Karpas-422 (cell line): Measurements from ENCODE around the gene GALE. TPM values are rescaled to one million over a fixed set of nuclear protein-coding genes. Genes with fewer than 3 reads are reported as not detected.
"Not testable (repeated sequence)": the region's sequence is repeated elsewhere in the genome, so short reads cannot be mapped to it uniquely, and the experiment has no call there.

Experiments
- DNase-seq: peaks from one replicate; pipeline ENCODE4 v3.0.0-alpha.2; 2015
- H2AFZ ChIP-seq: fragments of 200-600 bp; sonication (generic); 2 replicates; pipeline ENCODE4 v1.6.1; 2014; ENCODE audit warnings: antibody characterized with exemption, low read length, mixed read lengths
- H3K27ac ChIP-seq: fragments of 200-600 bp; sonication (generic); 2 replicates; pipeline ENCODE4 v1.5.1; 2014; ENCODE audit warnings: mild to moderate bottlenecking, low read length, moderate library complexity
- H3K27me3 ChIP-seq: fragments of 200-600 bp; sonication (generic); 2 replicates; pipeline ENCODE4 v1.6.1; 2014; ENCODE audit warnings: low read length, mixed read lengths
- H3K36me3 ChIP-seq: fragments of 200-600 bp; sonication (generic); 2 replicates; pipeline ENCODE4 v1.6.1; 2014; ENCODE audit warnings: low read length, mixed read lengths; ENCODE audit not compliant: insufficient read depth
- H3K4me1 ChIP-seq: fragments of 200-600 bp; sonication (generic); 2 replicates; pipeline ENCODE4 v1.6.1; 2014; ENCODE audit warnings: mild to moderate bottlenecking, low read length, mixed read lengths
- H3K4me2 ChIP-seq: fragments of 200-600 bp; sonication (generic); 2 replicates; pipeline ENCODE4 v1.6.1; 2014; ENCODE audit warnings: low read length, low read depth, mild to moderate bottlenecking; ENCODE audit not compliant: poor library complexity, severe bottlenecking
- H3K4me3 ChIP-seq: fragments of 200-600 bp; sonication (generic); 2 replicates; pipeline ENCODE4 v1.5.1; 2014; ENCODE audit warnings: mild to moderate bottlenecking, antibody characterized with exemption, low read length, mixed read lengths
- H3K79me2 ChIP-seq: fragments of 200-600 bp; sonication (generic); 2 replicates; pipeline ENCODE4 v1.6.1; 2014; ENCODE audit warnings: mild to moderate bottlenecking, low read length, mixed read lengths
- H3K9ac ChIP-seq: fragments of 200-600 bp; sonication (generic); 2 replicates; pipeline ENCODE4 v1.6.0; 2014; ENCODE audit warnings: low read length
- H3K9me2 ChIP-seq: fragments of 200-600 bp; sonication (generic), shearing (Covaris generic); replicated peaks from 2 replicates; pipeline ENCODE4 v1.6.0; 2014; ENCODE audit warnings: mild to moderate bottlenecking, low read length, moderate library complexity; ENCODE audit not compliant: insufficient read depth
- H3K9me3 ChIP-seq: fragments of 300-700, 200-600 bp; sonication (generic); 2 replicates; pipeline ENCODE4 v1.6.1; 2014; ENCODE audit warnings: low read length, mixed read lengths
- H4K20me1 ChIP-seq: fragments of 200-600 bp; sonication (generic); 2 replicates; pipeline ENCODE4 v1.6.1; 2014; ENCODE audit warnings: mild to moderate bottlenecking, antibody characterized with exemption, low read length, low read depth; ENCODE audit not compliant: insufficient read depth
- total RNA-seq: library from RNA; depleted of rRNA; stranded (reverse); fragments of >200 nt; shearing (Covaris generic); gene quantifications from 2 replicates; pipeline ENCODE4 v1.2.3, GENCODE V29; 2014; ENCODE audit warnings: low replicate concordance

GALE gene
- total RNA-seq, 1 experiment from 2014 or later: 39.7 TPM

DNA sequence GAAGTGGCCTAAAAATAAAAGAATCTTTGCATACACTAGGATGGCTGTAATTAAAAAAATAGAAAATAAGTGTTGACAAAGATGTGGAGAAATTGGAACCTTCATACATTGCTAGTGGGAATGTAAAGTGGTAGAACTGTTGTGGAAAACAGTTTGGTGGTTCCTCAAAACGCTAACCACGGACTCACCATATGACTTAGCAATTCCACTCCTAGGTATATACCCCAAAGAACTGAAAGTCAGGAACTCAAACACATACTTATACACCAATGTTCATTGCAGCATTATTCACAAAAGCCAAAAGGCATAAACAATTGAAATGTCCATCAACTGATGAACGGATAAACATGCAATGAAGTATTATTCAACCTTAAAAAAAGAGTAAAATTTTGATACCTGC, 35.5 kb upstream of the GALE start:
- Histone ChIP-seq H4K20me1 (no peaks in the 10 kb centered on the region), H3K9me3 (no peaks in the 10 kb centered on the region), H3K9me2 (no peaks in the 10 kb centered on the region), H3K9ac (no peak overlapping the region), H3K4me3 (no peak overlapping the region), H3K4me2 (no peak overlapping the region), H3K4me1 (peaks cover 18% of the 10 kb centered on the region), H3K36me3 (no peaks in the 10 kb centered on the region), H3K79me2 (no peaks in the 10 kb centered on the region), H2AFZ (no peak overlapping the region), H3K27me3 (no peaks in the 10 kb centered on the region), H3K27ac (no peak overlapping the region)
- no peak for DNase-seq

DNA sequence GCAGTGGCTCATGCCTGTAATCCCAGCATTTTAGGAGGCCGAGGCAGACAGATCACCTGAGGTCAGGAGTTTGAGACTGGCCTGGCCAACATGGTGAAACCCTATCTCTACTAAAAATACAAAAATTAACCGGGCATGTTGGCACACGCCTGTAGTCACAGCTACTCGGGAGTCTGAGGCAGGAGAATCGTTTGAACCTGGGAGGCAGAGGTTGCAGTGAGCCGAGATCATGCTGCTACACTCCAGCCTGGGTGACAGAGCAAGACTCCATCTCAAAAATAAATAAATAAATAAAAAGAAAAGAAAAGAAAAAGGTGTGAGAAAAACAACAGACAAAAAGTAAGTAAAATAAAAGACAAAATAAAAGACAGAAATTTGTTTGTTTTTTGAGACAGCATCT, 33.6 kb upstream of the GALE start:
- not testable (repeated sequence) for H4K20me1 ChIP-seq, H3K36me3 ChIP-seq, H3K9ac ChIP-seq, H3K4me2 ChIP-seq, H3K9me2 ChIP-seq, H3K79me2 ChIP-seq, DNase-seq, H3K27me3 ChIP-seq, H3K9me3 ChIP-seq, H3K4me3 ChIP-seq, H2AFZ ChIP-seq, H3K27ac ChIP-seq
- peaks cover 28% of the 10 kb centered on the region for H3K4me1 ChIP-seq

DNA sequence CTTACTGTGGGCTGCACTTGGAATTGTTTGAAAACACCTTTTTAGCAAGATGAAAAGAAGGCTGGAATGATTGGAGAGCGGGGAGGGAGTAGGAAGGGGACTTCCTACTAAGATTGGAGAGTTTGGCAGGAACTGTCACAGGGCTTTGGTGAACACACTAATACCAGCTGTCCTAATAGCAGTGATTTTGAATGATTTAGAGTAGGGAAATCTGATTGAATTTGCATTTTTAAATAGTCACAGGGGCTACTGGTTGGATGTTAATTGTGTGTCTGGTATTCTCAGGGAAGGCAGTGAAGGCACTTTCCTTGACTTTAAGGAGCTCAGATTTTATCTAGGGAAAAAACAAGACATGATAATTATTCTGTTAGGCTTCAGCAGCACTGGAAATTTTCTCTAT, 27.2 kb upstream of the GALE start:
- H3K4me3 ChIP-seq: no peak overlapping the region
- no peaks in the 10 kb centered on the region for H4K20me1 ChIP-seq
- no peaks in the 10 kb centered on the region for H3K9me3 ChIP-seq
- no peaks in the 10 kb centered on the region for H3K36me3 ChIP-seq
- peak overlapping the region; percentile 34; the same call in 1 of the 2 replicates for H2AFZ ChIP-seq
- H3K79me2 ChIP-seq: peaks cover 18% of the 10 kb centered on the region
- peak; percentile 56 for DNase-seq
- H3K27ac ChIP-seq: peak overlapping the region; percentile 53; the same call in 1 of the 2 replicates
- H3K4me1 ChIP-seq: peaks cover 33% of the 10 kb centered on the region
- no peak overlapping the region; the same call in 1 of the 2 replicates for H3K9ac ChIP-seq
- H3K4me2 ChIP-seq: peak overlapping the region; percentile 22
- H3K27me3 ChIP-seq: no peaks in the 10 kb centered on the region
- H3K9me2 ChIP-seq: no peaks in the 10 kb centered on the region

DNA sequence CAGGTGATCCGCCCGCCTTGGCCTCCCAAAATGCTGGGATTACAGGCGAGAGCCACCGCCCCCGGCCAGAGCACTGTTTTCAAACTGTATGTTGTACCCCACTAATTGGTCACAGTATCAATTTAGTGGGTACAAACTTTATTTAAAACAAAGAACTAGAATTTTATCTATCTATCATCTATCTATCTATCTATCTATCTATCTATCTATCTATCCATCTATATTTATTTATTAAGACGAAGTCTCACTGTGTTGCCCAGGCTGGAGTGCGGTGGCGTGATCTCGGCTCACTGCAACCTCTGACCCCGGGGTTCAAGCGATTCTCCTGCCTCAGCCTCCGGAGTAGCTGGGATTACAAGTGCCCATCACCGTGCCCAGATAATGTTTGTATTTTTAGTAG, 26.0 kb upstream of the GALE start:
- not testable (repeated sequence) for H3K4me2 ChIP-seq, H3K27me3 ChIP-seq, H3K36me3 ChIP-seq, H3K9me3 ChIP-seq, H3K27ac ChIP-seq, DNase-seq, H3K9ac ChIP-seq, H4K20me1 ChIP-seq, H2AFZ ChIP-seq, H3K4me3 ChIP-seq, H3K9me2 ChIP-seq
- H3K4me1 ChIP-seq: peaks cover 33% of the 10 kb centered on the region
- H3K79me2 ChIP-seq: peaks cover 18% of the 10 kb centered on the region

GRCh38 chr1:23825762-23826522, 25.4 kb upstream of the GALE start:
- H4K20me1 ChIP-seq: no peaks in the 10 kb centered on the region
- no peak overlapping the region; the same call in 1 of the 2 replicates for H2AFZ ChIP-seq
- H3K4me1 ChIP-seq: peaks cover 32% of the 10 kb centered on the region
- peaks cover 18% of the 10 kb centered on the region for H3K79me2 ChIP-seq
- no peaks in the 10 kb centered on the region for H3K27me3 ChIP-seq
- no peaks in the 10 kb centered on the region for H3K36me3 ChIP-seq
- no peak for DNase-seq
- peak overlapping the region; percentile 56 for H3K27ac ChIP-seq
- peak overlapping the region; percentile 96 for H3K9ac ChIP-seq
- H3K4me2 ChIP-seq: peak overlapping the region; percentile 70
- H3K4me3 ChIP-seq: peak overlapping the region; percentile 87
- no peaks in the 10 kb centered on the region for H3K9me3 ChIP-seq
- no peaks in the 10 kb centered on the region for H3K9me2 ChIP-seq

GRCh38 chr1:23825076-23825761, 24.7 kb upstream of the GALE start, which contains the start of gene HMGCL:
TSS of gene HMGCL (minus strand) at chr1:23825429. CDS start at chr1:23825415, 14 bp downstream.
- Histone ChIP-seq H3K4me2 (peak within 1 kb of the TSS; percentile 70), H3K9me2 (no peaks in the 10 kb centered on the region), H3K4me3 (peak within 1 kb of the TSS; percentile 87), H3K27me3 (no peaks in the 10 kb centered on the region), H3K9ac (peak within 1 kb of the TSS; percentile 96), H3K4me1 (peaks cover 25% of the 10 kb centered on the region), H3K79me2 (peaks cover 18% of the 10 kb centered on the region), H3K36me3 (no peaks in the 10 kb centered on the region), H2AFZ (no peak within 1 kb of the TSS; the same call in 1 of the 2 replicates), H3K27ac (peak within 1 kb of the TSS; percentile 59), H4K20me1 (no peaks in the 10 kb centered on the region), H3K9me3 (no peaks in the 10 kb centered on the region)
- peak; percentile 97 for DNase-seq

GRCh38 chr1:23824711-23825075, 24.1 kb upstream of the GALE start:
- H3K9ac ChIP-seq: peak overlapping the region; percentile 96
- H3K27me3 ChIP-seq: no peaks in the 10 kb centered on the region
- peak overlapping the region; percentile 70 for H3K4me2 ChIP-seq
- H3K36me3 ChIP-seq: no peaks in the 10 kb centered on the region
- no peak overlapping the region for H2AFZ ChIP-seq
- peaks cover 22% of the 10 kb centered on the region for H3K4me1 ChIP-seq
- peaks cover 18% of the 10 kb centered on the region for H3K79me2 ChIP-seq
- peak overlapping the region; percentile 59 for H3K27ac ChIP-seq
- H3K9me2 ChIP-seq: no peaks in the 10 kb centered on the region
- peak overlapping the region; percentile 87 for H3K4me3 ChIP-seq
- no peak for DNase-seq
- H4K20me1 ChIP-seq: no peaks in the 10 kb centered on the region
- no peaks in the 10 kb centered on the region for H3K9me3 ChIP-seq

GRCh38 chr1:23823767-23824166, 23.2 kb upstream of the GALE start:
- Histone ChIP-seq H3K9ac (peak overlapping the region; percentile 96; the same call in 1 of the 2 replicates), H4K20me1 (no peaks in the 10 kb centered on the region), H3K4me2 (peak overlapping the region; percentile 70), H3K9me3 (no peaks in the 10 kb centered on the region), H3K4me1 (peaks cover 22% of the 10 kb centered on the region), H3K4me3 (peak overlapping the region; percentile 87; the same call in 1 of the 2 replicates), H3K36me3 (no peaks in the 10 kb centered on the region), H3K27ac (no peak overlapping the region), H3K79me2 (peaks cover 18% of the 10 kb centered on the region), H3K9me2 (no peaks in the 10 kb centered on the region), H3K27me3 (no peaks in the 10 kb centered on the region), H2AFZ (no peak overlapping the region)
- DNase-seq: no peak
